ENCODE results near the gene TMEM240. TPM values are rescaled to one million over a fixed set of nuclear protein-coding genes. Genes with fewer than 3 reads are reported as not detected.
"Not testable (repeated sequence)": the region's sequence is repeated elsewhere in the genome, so short reads cannot be mapped to it uniquely, and the experiment has no call there.

The TMEM240 gene
- total and polyA plus RNA-seq, 3 donors from 2014 or later, result 3.6 to 6.3 (median 4.3) TPM

- Histone ChIP-seq H3K27me3 (no peaks in the 10 kb centered on the region), H3K9me3 (no peaks in the 10 kb centered on the region), H3K36me3 (ENCODE audit: low read depth, missing control alignments) (no peaks in the 10 kb centered on the region), H3K4me1 (no peaks in the 10 kb centered on the region), H3K27ac (no peak overlapping the region), H3K4me3 (no peak overlapping the region)
- 97% methylated on average over 12 of the region's 16 CpGs; no CpG with 5 or more reads in 1 of the 2 donors for WGBS, 2 donors
- DNase-seq, result no peak
- no peak for TF ChIP-seq POLR2A (IDR thresholded peaks at IDR 0.05)
- TF ChIP-seq, protein P1, sequence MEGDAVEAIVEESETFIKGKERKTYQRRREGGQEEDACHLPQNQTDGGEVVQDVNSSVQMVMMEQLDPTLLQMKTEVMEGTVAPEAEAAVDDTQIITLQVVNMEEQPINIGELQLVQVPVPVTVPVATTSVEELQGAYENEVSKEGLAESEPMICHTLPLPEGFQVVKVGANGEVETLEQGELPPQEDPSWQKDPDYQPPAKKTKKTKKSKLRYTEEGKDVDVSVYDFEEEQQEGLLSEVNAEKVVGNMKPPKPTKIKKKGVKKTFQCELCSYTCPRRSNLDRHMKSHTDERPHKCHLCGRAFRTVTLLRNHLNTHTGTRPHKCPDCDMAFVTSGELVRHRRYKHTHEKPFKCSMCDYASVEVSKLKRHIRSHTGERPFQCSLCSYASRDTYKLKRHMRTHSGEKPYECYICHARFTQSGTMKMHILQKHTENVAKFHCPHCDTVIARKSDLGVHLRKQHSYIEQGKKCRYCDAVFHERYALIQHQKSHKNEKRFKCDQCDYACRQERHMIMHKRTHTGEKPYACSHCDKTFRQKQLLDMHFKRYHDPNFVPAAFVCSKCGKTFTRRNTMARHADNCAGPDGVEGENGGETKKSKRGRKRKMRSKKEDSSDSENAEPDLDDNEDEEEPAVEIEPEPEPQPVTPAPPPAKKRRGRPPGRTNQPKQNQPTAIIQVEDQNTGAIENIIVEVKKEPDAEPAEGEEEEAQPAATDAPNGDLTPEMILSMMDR (IDR thresholded peaks at IDR 0.05), result no peak
- intact Hi-C loops (cut with DNase I; ENCODE audit: low total_unique reads), result no loop called here
Measured at GRCh38 chr1:1489231-1489630, 51.2 kb downstream of the TMEM240 start.

- Histone ChIP-seq H3K9me3 (no peaks in the 10 kb centered on the region), H3K4me1 (no peaks in the 10 kb centered on the region), H3K27me3 (no peaks in the 10 kb centered on the region), H3K4me3 (no peak overlapping the region), H3K27ac (no peak overlapping the region), H3K36me3 (ENCODE audit: low read depth, missing control alignments) (no peaks in the 10 kb centered on the region)
- no peak for TF ChIP-seq POLR2A (IDR thresholded peaks at IDR 0.05)
- TF ChIP-seq, protein P1 (IDR thresholded peaks at IDR 0.05), result no peak
- DNase-seq, result no peak
- intact Hi-C loops (cut with DNase I; ENCODE audit: low total_unique reads), result no loop called here
- 94 to 96% methylated on average over 14 to 18 of the region's 18 CpGs for WGBS, 2 donors
Measured at GRCh38 chr1:1487701-1488100, 52.7 kb downstream of the TMEM240 start.

GRCh38 chr1:1485755-1486317 is 54.6 kb downstream of the TMEM240 start:
- WGBS, 2 donors, result 92 to 94% methylated on average over 11 to 31 of the region's 31 CpGs
- DNase-seq; H3K27ac ChIP-seq; H3K4me3 ChIP-seq; H3K27me3 ChIP-seq; intact Hi-C loops (cut with DNase I; ENCODE audit: low total_unique reads); H3K36me3 ChIP-seq (ENCODE audit: low read depth, missing control alignments); H3K4me1 ChIP-seq; H3K9me3 ChIP-seq: not testable (repeated sequence)

DNA sequence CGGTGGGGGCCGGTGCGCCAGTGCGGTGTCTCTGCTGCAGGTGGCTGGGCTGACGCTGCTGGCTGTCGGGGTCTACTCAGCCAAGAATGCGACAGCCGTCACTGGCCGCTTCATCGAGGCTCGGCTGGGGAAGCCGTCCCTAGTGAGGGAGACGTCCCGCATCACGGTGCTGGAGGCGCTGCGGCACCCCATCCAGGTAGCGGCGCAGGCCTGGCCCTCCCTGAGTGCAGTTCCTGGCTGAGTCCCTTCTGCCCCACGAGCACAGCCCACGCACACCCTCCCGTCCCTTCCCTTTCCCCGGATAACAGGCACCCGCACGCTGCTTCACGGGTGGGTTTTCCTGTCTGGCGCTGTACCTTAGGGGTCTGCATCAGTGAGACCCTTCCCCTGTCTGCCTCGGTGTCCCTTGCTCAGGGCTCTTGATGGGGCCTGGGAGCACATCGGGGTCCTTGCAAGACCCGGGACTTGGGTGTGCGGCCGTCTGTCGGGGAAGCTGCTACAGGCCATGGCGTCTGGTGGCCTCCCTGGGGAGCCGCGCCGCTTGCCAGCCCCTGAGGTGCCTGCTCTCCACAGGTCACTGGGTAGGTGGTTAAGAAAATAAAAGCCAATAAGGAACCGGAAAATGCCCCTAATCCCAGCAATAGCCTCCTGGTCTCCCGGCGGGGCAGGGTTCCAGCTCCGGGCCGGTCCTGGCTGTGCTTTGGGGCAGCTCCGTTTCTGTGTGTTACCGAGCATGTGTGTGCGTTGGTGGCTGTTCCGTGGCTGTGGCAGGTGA is 55.3 kb downstream of the TMEM240 start:
- intact Hi-C loops (cut with DNase I; ENCODE audit: low total_unique reads); H3K36me3 ChIP-seq (ENCODE audit: low read depth, missing control alignments); H3K4me1 ChIP-seq; DNase-seq; H3K27ac ChIP-seq; H3K9me3 ChIP-seq; H3K4me3 ChIP-seq; H3K27me3 ChIP-seq: not testable (repeated sequence)
- WGBS, 2 donors, result 94 to 95% methylated on average over 16 to 35 of the region's 46 CpGs

Other genes starting within 250 kb of the TMEM240 start
- 10 to 100 TPM; 53.0 to 62.7 TPM for gene ACAP3, start 232.7 kb downstream of the TMEM240 start, total RNA-seq
- gene ACAP3, start 232.7 kb downstream of the TMEM240 start, polyA plus RNA-seq (ENCODE audit: insufficient read depth, low read depth, low replicate concordance), result 16.8 TPM
- gene PUSL1, start 232.0 kb downstream of the TMEM240 start, total RNA-seq, result 10 to 100 TPM; 35.4 to 39.0 TPM
- gene PUSL1, start 232.0 kb downstream of the TMEM240 start, polyA plus RNA-seq (ENCODE audit: insufficient read depth, low read depth, low replicate concordance), result 12.4 TPM
- 100 to 1,000 TPM; 220 to 232 TPM for gene INTS11, start 216.0 kb downstream of the TMEM240 start, total RNA-seq
- 213 TPM for gene INTS11, start 216.0 kb downstream of the TMEM240 start, polyA plus RNA-seq (ENCODE audit: insufficient read depth, low read depth, low replicate concordance)
- gene CPTP, start 215.8 kb downstream of the TMEM240 start, total RNA-seq, result 10 to 100 TPM; 64.4 to 82.3 TPM
- 129 TPM for gene CPTP, start 215.8 kb downstream of the TMEM240 start, polyA plus RNA-seq (ENCODE audit: insufficient read depth, low read depth, low replicate concordance)
- gene TAS1R3, start 209.3 kb downstream of the TMEM240 start, total RNA-seq, result 1 to 10 TPM; 1.5 TPM
- 0.66 TPM for gene TAS1R3, start 209.3 kb downstream of the TMEM240 start, polyA plus RNA-seq (ENCODE audit: insufficient read depth, low read depth, low replicate concordance)
- gene DVL1, start 191.2 kb downstream of the TMEM240 start, total RNA-seq, result 100 to 1,000 TPM; 169 to 183 TPM
- 65.8 TPM for gene DVL1, start 191.2 kb downstream of the TMEM240 start, polyA plus RNA-seq (ENCODE audit: insufficient read depth, low read depth, low replicate concordance)
- 100 to 1,000 TPM in 1 of 2 donors, 10 to 100 TPM in 1; 60.2 to 102 TPM for gene MXRA8, start 182.1 kb downstream of the TMEM240 start, total RNA-seq
- gene MXRA8, start 182.1 kb downstream of the TMEM240 start, polyA plus RNA-seq (ENCODE audit: insufficient read depth, low read depth, low replicate concordance), result 63.3 TPM
- gene AURKAIP1, start 165.4 kb downstream of the TMEM240 start, total RNA-seq, result 100 to 1,000 TPM; 224 to 328 TPM
- 313 TPM for gene AURKAIP1, start 165.4 kb downstream of the TMEM240 start, polyA plus RNA-seq (ENCODE audit: insufficient read depth, low read depth, low replicate concordance)
- gene CCNL2, start 141.3 kb downstream of the TMEM240 start, total RNA-seq, result 100 to 1,000 TPM; 204 to 209 TPM
- gene CCNL2, start 141.3 kb downstream of the TMEM240 start, polyA plus RNA-seq (ENCODE audit: insufficient read depth, low read depth, low replicate concordance), result 90.9 TPM
- 100 to 1,000 TPM; 104 to 123 TPM for gene MRPL20, start 133.3 kb downstream of the TMEM240 start, total RNA-seq
- gene MRPL20, start 133.3 kb downstream of the TMEM240 start, polyA plus RNA-seq (ENCODE audit: insufficient read depth, low read depth, low replicate concordance), result 110 TPM
- 10 to 100 TPM; 10.4 to 14.7 TPM for gene ANKRD65, start 119.3 kb downstream of the TMEM240 start, total RNA-seq
- 10.0 TPM for gene ANKRD65, start 119.3 kb downstream of the TMEM240 start, polyA plus RNA-seq (ENCODE audit: insufficient read depth, low read depth, low replicate concordance)
- 10 to 100 TPM; 64.0 to 90.6 TPM for gene VWA1, start 104.9 kb downstream of the TMEM240 start, total RNA-seq
- 46.6 TPM for gene VWA1, start 104.9 kb downstream of the TMEM240 start, polyA plus RNA-seq (ENCODE audit: insufficient read depth, low read depth, low replicate concordance)
- 1 to 10 TPM; 1.3 to 3.0 TPM for gene ATAD3C, start 90.9 kb downstream of the TMEM240 start, total RNA-seq
- gene ATAD3C, start 90.9 kb downstream of the TMEM240 start, polyA plus RNA-seq (ENCODE audit: insufficient read depth, low read depth, low replicate concordance), result 1.5 TPM
- gene ATAD3B, start 68.9 kb downstream of the TMEM240 start, total RNA-seq, result 10 to 100 TPM; 46.3 to 55.6 TPM
- gene ATAD3B, start 68.9 kb downstream of the TMEM240 start, polyA plus RNA-seq (ENCODE audit: insufficient read depth, low read depth, low replicate concordance), result 19.1 TPM
- gene ATAD3A, start 28.5 kb downstream of the TMEM240 start, total RNA-seq, result 10 to 100 TPM; 35.7 to 37.4 TPM
- gene ATAD3A, start 28.5 kb downstream of the TMEM240 start, polyA plus RNA-seq (ENCODE audit: insufficient read depth, low read depth, low replicate concordance), result 22.0 TPM
- gene SSU72, start 34.2 kb upstream of the TMEM240 start, total RNA-seq, result 100 to 1,000 TPM; 146 to 158 TPM
- 67.0 TPM for gene SSU72, start 34.2 kb upstream of the TMEM240 start, polyA plus RNA-seq (ENCODE audit: insufficient read depth, low read depth, low replicate concordance)
- 10 to 100 TPM; 36.8 to 54.0 TPM for gene FNDC10, start 59.5 kb upstream of the TMEM240 start, total RNA-seq
- gene FNDC10, start 59.5 kb upstream of the TMEM240 start, polyA plus RNA-seq (ENCODE audit: insufficient read depth, low read depth, low replicate concordance), result 15.5 TPM
- 100 to 1,000 TPM; 154 to 172 TPM for gene MIB2, start 74.9 kb upstream of the TMEM240 start, total RNA-seq
- gene MIB2, start 74.9 kb upstream of the TMEM240 start, polyA plus RNA-seq (ENCODE audit: insufficient read depth, low read depth, low replicate concordance), result 38.7 TPM
- 10 to 100 TPM; 49.0 to 50.2 TPM for gene MMP23B, start 91.5 kb upstream of the TMEM240 start, total RNA-seq
- 13.1 TPM for gene MMP23B, start 91.5 kb upstream of the TMEM240 start, polyA plus RNA-seq (ENCODE audit: insufficient read depth, low read depth, low replicate concordance)
- 10 to 100 TPM; 48.1 to 56.0 TPM for gene CDK11B, start 118.4 kb upstream of the TMEM240 start, total RNA-seq
- 57.7 TPM for gene CDK11B, start 118.4 kb upstream of the TMEM240 start, polyA plus RNA-seq (ENCODE audit: insufficient read depth, low read depth, low replicate concordance)
- gene SLC35E2B, start 152.2 kb upstream of the TMEM240 start, total RNA-seq, result 10 to 100 TPM; 48.8 to 50.0 TPM
- gene SLC35E2B, start 152.2 kb upstream of the TMEM240 start, polyA plus RNA-seq (ENCODE audit: insufficient read depth, low read depth, low replicate concordance), result 25.9 TPM
- gene CDK11A, start 183.7 kb upstream of the TMEM240 start, total RNA-seq, result 100 to 1,000 TPM in 1 of 2 donors, 10 to 100 TPM in 1; 75.9 to 153 TPM
- 44.8 TPM for gene CDK11A, start 183.7 kb upstream of the TMEM240 start, polyA plus RNA-seq (ENCODE audit: insufficient read depth, low read depth, low replicate concordance)
- 100 to 1,000 TPM; 105 to 111 TPM for gene NADK, start 237.8 kb upstream of the TMEM240 start, total RNA-seq
- gene NADK, start 237.8 kb upstream of the TMEM240 start, polyA plus RNA-seq (ENCODE audit: insufficient read depth, low read depth, low replicate concordance), result 74.9 TPM